Right lung (tissue), 5 donors: ENCODE results near the gene TMOD2. TPM values are rescaled to one million over a fixed set of nuclear protein-coding genes. Genes with fewer than 3 reads are reported as not detected.

Experiments used
- DNase-seq, 2 donors: peaks; one replicate each; pipeline ENCODE4 v3.0.0-alpha.2; 2013
- polyA plus RNA-seq, 5 donors: library from polyadenylated mRNA; unstranded; fragments of 120-200 nt; gene quantifications; one replicate each; pipeline versions ENCODE4 v1.2.1 to v1.2.3, GENCODE V29; 2013; ENCODE audit warnings: inconsistent platforms in 1 of 5, low replicate concordance in 1 of 5; ENCODE audit not compliant: insufficient read length in 5 of 5, insufficient read depth in 1 of 5

The TMOD2 gene
- polyA plus RNA-seq, 5 donors: 4.6 to 6.8 (median 6.6) TPM

- no peak for DNase-seq
Measured at GRCh38 chr15:51812598-51812997, 61.2 kb downstream of the TMOD2 start.

GRCh38 chr15:51814606-51815005 lies 63.2 kb downstream of the TMOD2 start:
- DNase-seq: no peak

GRCh38 chr15:51816611-51817010 lies 65.2 kb downstream of the TMOD2 start:
- DNase-seq: no peak

- DNase-seq: no peak
Measured at GRCh38 chr15:51818150-51818549, 66.8 kb downstream of the TMOD2 start.

- DNase-seq: no peak
Measured at GRCh38 chr15:51825698-51826097, 74.3 kb downstream of the TMOD2 start.

GRCh38 chr15:51828621-51829375 lies 77.4 kb downstream of the TMOD2 start:
- DNase-seq: no peak

GRCh38 chr15:51829376-51830275 lies 78.2 kb downstream of the TMOD2 start, which contains the start of gene TMOD3:
Gene TMOD3, plus strand, starts transcription at chr15:51829653. Its CDS starts 33,232 bp downstream, at chr15:51862885.
- DNase-seq: peak; percentile 92 to 93

GRCh38 chr15:51830276-51830806 lies 78.9 kb downstream of the TMOD2 start:
- peak; percentile 90 to 92 for DNase-seq

GRCh38 chr15:51833772-51834171 lies 82.4 kb downstream of the TMOD2 start:
- DNase-seq: no peak

GRCh38 chr15:51837792-51838251 lies 86.4 kb downstream of the TMOD2 start:
- DNase-seq: no peak

- DNase-seq: no peak
Measured at GRCh38 chr15:51838270-51838669, 86.9 kb downstream of the TMOD2 start.

- peak; percentile 85 to 90 for DNase-seq
Measured at GRCh38 chr15:51840692-51841091, 89.3 kb downstream of the TMOD2 start.

- no peak for DNase-seq
Measured at GRCh38 chr15:51841406-51842040, 90.1 kb downstream of the TMOD2 start.

- DNase-seq: no peak
Measured at GRCh38 chr15:51842265-51842664, 90.9 kb downstream of the TMOD2 start.

- no peak for DNase-seq
Measured at GRCh38 chr15:51842852-51843737, 91.7 kb downstream of the TMOD2 start.

GRCh38 chr15:51844747-51845426 lies 93.5 kb downstream of the TMOD2 start:
- DNase-seq: no peak

- DNase-seq: no peak
Measured at GRCh38 chr15:51846066-51846462, 94.7 kb downstream of the TMOD2 start.

GRCh38 chr15:51846463-51847230 lies 95.2 kb downstream of the TMOD2 start:
- no peak for DNase-seq

GRCh38 chr15:51848811-51849210 lies 97.4 kb downstream of the TMOD2 start:
- DNase-seq: no peak
